Astrocyte (in vitro differentiated cells and primary cell): ENCODE measurements around the gene LRP1B. TPM values are rescaled to one million over a fixed set of nuclear protein-coding genes. Genes with fewer than 3 reads are reported as not detected.

ENCODE experiments used
- DNase-seq: peaks from one replicate; pipeline ENCODE4 v3.0.0-alpha.2; 2010; ENCODE audit warnings: low read depth
- FAIRE-seq: peaks from 2 replicates; lab custom pipeline; 2011; peaks lifted over from hg19 to GRCh38; lab: Jason Lieb, UNC
- H2AFZ ChIP-seq: 2 replicates; pipeline ENCODE4 v1.6.0; 2012; ENCODE audit warnings: low read depth, low read length, inconsistent platforms
- H3K27ac ChIP-seq: 2 replicates; pipeline ENCODE4 v1.5.1; 2011; ENCODE audit warnings: low read depth, low read length, inconsistent platforms
- H3K27me3 ChIP-seq: 2 replicates; pipeline ENCODE4 v1.6.0; 2011; ENCODE audit warnings: low read length, inconsistent platforms; ENCODE audit not compliant: insufficient read depth
- H3K36me3 ChIP-seq: 2 replicates; pipeline ENCODE4 v1.5.1; 2011; ENCODE audit warnings: low read length, inconsistent platforms; ENCODE audit not compliant: insufficient read depth
- H3K4me1 ChIP-seq: 2 replicates; pipeline ENCODE4 v1.5.1; 2011; ENCODE audit warnings: low read length, inconsistent platforms; ENCODE audit not compliant: insufficient read depth
- H3K4me2 ChIP-seq: 2 replicates; pipeline ENCODE4 v1.6.0; 2012; ENCODE audit warnings: low read length, inconsistent platforms
- H3K4me3 ChIP-seq: 2 replicates; pipeline ENCODE4 v1.5.1; 2011; ENCODE audit warnings: low read depth, mild to moderate bottlenecking, low read length, inconsistent platforms; ENCODE audit not compliant: insufficient read depth
- H3K79me2 ChIP-seq: 2 replicates; pipeline ENCODE4 v1.6.0; 2012; ENCODE audit warnings: mild to moderate bottlenecking, low read length, inconsistent platforms; ENCODE audit not compliant: insufficient read depth
- H3K9ac ChIP-seq: 2 replicates; pipeline ENCODE4 v1.6.0; 2012; ENCODE audit warnings: mild to moderate bottlenecking, low read length, inconsistent platforms
- H3K9me3 ChIP-seq: 2 replicates; pipeline ENCODE4 v1.5.1; 2012; ENCODE audit warnings: low read depth, mild to moderate bottlenecking, low read length, inconsistent platforms; ENCODE audit not compliant: insufficient read depth
- H4K20me1 ChIP-seq: 2 replicates; pipeline ENCODE4 v1.6.0; 2012; ENCODE audit warnings: low read length, inconsistent platforms; ENCODE audit not compliant: insufficient read depth
- H3K27ac Mint-ChIP-seq: one replicate; pipeline ENCODE4 v1.8.0; 2021; ENCODE audit warnings: mild to moderate bottlenecking, mixed read lengths; ENCODE audit not compliant: unreplicated experiment
- H3K27me3 Mint-ChIP-seq: one replicate; pipeline ENCODE4 v1.8.0; 2021; ENCODE audit warnings: low read depth, mixed read lengths; ENCODE audit not compliant: unreplicated experiment
- H3K36me3 Mint-ChIP-seq: one replicate; pipeline ENCODE4 v1.8.0; 2021; ENCODE audit warnings: low read depth, mixed read lengths; ENCODE audit not compliant: unreplicated experiment
- H3K4me1 Mint-ChIP-seq: one replicate; pipeline ENCODE4 v1.8.0; 2021; ENCODE audit warnings: low read depth, mixed read lengths; ENCODE audit not compliant: unreplicated experiment
- H3K4me3 Mint-ChIP-seq: one replicate; pipeline ENCODE4 v1.8.0; 2021; ENCODE audit warnings: mild to moderate bottlenecking, moderate library complexity, mixed read lengths; ENCODE audit not compliant: unreplicated experiment
- H3K9me3 Mint-ChIP-seq: one replicate; pipeline ENCODE4 v1.8.0; 2021; ENCODE audit warnings: mild to moderate bottlenecking, mixed read lengths; ENCODE audit not compliant: unreplicated experiment
- CTCF ChIP-seq: IDR thresholded peaks from 2 replicates; pipeline ENCODE4 v1.5.1; 2011; ENCODE audit warnings: low read depth, mild to moderate bottlenecking, inconsistent platforms, low read length, moderate library complexity; ENCODE audit not compliant: insufficient read depth
- EZH2 ChIP-seq: IDR thresholded peaks from 2 replicates; pipeline ENCODE4 v1.6.1; 2012; ENCODE audit warnings: mild to moderate bottlenecking, low read length, inconsistent platforms; ENCODE audit not compliant: insufficient read depth
- total RNA-seq: library from RNA; stranded (reverse); gene quantifications from 2 replicates; pipeline ENCODE4 v1.2.1, GENCODE V29; 2021

LRP1B gene
- total RNA-seq, 1 donor from 2014 or later = 1.5 TPM

GRCh38 chr2:140353541-140353940 is 1777.3 kb downstream of the LRP1B start:
- Mint-ChIP-seq H3K4me1 (peaks cover 2% of the 10 kb centered on the region), H3K9me3 (no peaks in the 10 kb centered on the region), H3K27ac (no peak overlapping the region), H3K4me3 (no peak overlapping the region), H3K27me3 (no peaks in the 10 kb centered on the region), H3K36me3 (no peaks in the 10 kb centered on the region)
- H3K9ac ChIP-seq = no peak overlapping the region
- no peak overlapping the region for H3K4me3 ChIP-seq
- H3K9me3 ChIP-seq = no peaks in the 10 kb centered on the region
- FAIRE-seq (no peak), DNase-seq (peak; percentile 17)
- no peak overlapping the region for H3K4me2 ChIP-seq
- no peaks in the 10 kb centered on the region for H3K4me1 ChIP-seq
- TF ChIP-seq EZH2 = no peak
- no peak for TF ChIP-seq CTCF
- no peak overlapping the region for H2AFZ ChIP-seq
- no peaks in the 10 kb centered on the region for H3K27me3 ChIP-seq
- no peak overlapping the region for H3K27ac ChIP-seq
- H3K36me3 ChIP-seq = no peaks in the 10 kb centered on the region
- H3K79me2 ChIP-seq = no peaks in the 10 kb centered on the region
- H4K20me1 ChIP-seq = no peaks in the 10 kb centered on the region

GRCh38 chr2:140351692-140352091 is 1779.1 kb downstream of the LRP1B start:
- no peaks in the 10 kb centered on the region for H3K9me3 Mint-ChIP-seq
- no peak overlapping the region for H3K9ac ChIP-seq
- FAIRE-seq = no peak

More at GRCh38 chr2:140351692-140352091, 1779.1 kb downstream of the LRP1B start:
- no peaks in the 10 kb centered on the region for H3K36me3 Mint-ChIP-seq
- no peaks in the 10 kb centered on the region for H3K27me3 Mint-ChIP-seq
- Histone ChIP-seq H3K4me1 (no peaks in the 10 kb centered on the region), H3K4me2 (no peak overlapping the region), H2AFZ (no peak overlapping the region), H3K79me2 (no peaks in the 10 kb centered on the region), H4K20me1 (no peaks in the 10 kb centered on the region), H3K27me3 (no peaks in the 10 kb centered on the region), H3K36me3 (no peaks in the 10 kb centered on the region), H3K27ac (no peak overlapping the region), H3K9me3 (no peaks in the 10 kb centered on the region), H3K4me3 (no peak overlapping the region)
- no peak for DNase-seq
- no peak overlapping the region for H3K4me3 Mint-ChIP-seq
- peaks cover 2% of the 10 kb centered on the region for H3K4me1 Mint-ChIP-seq
- TF ChIP-seq EZH2 = no peak
- TF ChIP-seq CTCF = no peak
- no peak overlapping the region for H3K27ac Mint-ChIP-seq
